Tibial nerve (tissue), 3 donors: ENCODE measurements around the gene HYCC1.

Experiments used
- POLR2A ChIP-seq, 2 donors: fragments of 450-650 bp; IDR thresholded peaks; one replicate each; pipeline ENCODE4 v1.6.1; 2017; ENCODE audit warnings: antibody characterized with exemption in 2 of 2, mild to moderate bottlenecking in 2 of 2, moderate library complexity in 2 of 2
- TF ChIP-seq, protein P1 (sequence below), 5 experiments: fragments of 200-600 bp in 3 of 5; fragments of 450-650 bp in 2 of 5; sonication (generic) in 3 of 5; IDR thresholded peaks; one replicate each; pipeline ENCODE4 v1.5.1; 2016 to 2019; ENCODE audit warnings: antibody characterized with exemption in 5 of 5, mild to moderate bottlenecking in 3 of 5, moderate library complexity in 2 of 5

GRCh38 chr7:23011222-23011924 lies 2.6 kb downstream of the HYCC1 start:
- TF ChIP-seq, protein P1, sequence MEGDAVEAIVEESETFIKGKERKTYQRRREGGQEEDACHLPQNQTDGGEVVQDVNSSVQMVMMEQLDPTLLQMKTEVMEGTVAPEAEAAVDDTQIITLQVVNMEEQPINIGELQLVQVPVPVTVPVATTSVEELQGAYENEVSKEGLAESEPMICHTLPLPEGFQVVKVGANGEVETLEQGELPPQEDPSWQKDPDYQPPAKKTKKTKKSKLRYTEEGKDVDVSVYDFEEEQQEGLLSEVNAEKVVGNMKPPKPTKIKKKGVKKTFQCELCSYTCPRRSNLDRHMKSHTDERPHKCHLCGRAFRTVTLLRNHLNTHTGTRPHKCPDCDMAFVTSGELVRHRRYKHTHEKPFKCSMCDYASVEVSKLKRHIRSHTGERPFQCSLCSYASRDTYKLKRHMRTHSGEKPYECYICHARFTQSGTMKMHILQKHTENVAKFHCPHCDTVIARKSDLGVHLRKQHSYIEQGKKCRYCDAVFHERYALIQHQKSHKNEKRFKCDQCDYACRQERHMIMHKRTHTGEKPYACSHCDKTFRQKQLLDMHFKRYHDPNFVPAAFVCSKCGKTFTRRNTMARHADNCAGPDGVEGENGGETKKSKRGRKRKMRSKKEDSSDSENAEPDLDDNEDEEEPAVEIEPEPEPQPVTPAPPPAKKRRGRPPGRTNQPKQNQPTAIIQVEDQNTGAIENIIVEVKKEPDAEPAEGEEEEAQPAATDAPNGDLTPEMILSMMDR (IDR thresholded peaks at IDR 0.05) = no peak
- no peak for TF ChIP-seq POLR2A (IDR thresholded peaks at IDR 0.05)
